Lower leg skin (tissue), 3 donors: ENCODE data around the gene PAX5.

Source experiments
- CTCF ChIP-seq, 3 donors: fragments of 450-650 bp; IDR thresholded peaks; one replicate each; pipeline ENCODE4 v1.5.1; 2016; ENCODE audit warnings: antibody characterized with exemption in 3 of 3, mild to moderate bottlenecking in 3 of 3, moderate library complexity in 2 of 3
- POLR2A ChIP-seq, 2 donors: fragments of 450-650 bp; IDR thresholded peaks; one replicate each; pipeline ENCODE4 v1.6.1; 2016 to 2017; ENCODE audit warnings: antibody characterized with exemption in 2 of 2, mild to moderate bottlenecking in 1 of 2, moderate library complexity in 1 of 2

- no peak for TF ChIP-seq CTCF (IDR thresholded peaks at IDR 0.05)
- TF ChIP-seq POLR2A (IDR thresholded peaks at IDR 0.05) = no peak
Measured at GRCh38 chr9:36884721-36885120, 149.3 kb downstream of the PAX5 start.
